Duodenal mucosa (tissue), 2 donors: ENCODE data around the gene F12.

Experiments
- H3K27ac ChIP-seq: one replicate; pipeline ENCODE4 v1.7.0; 2013; ENCODE audit warnings: low read depth, low read length
- H3K27me3 ChIP-seq, 2 donors: one replicate each; pipeline ENCODE4 v1.7.0; 2013; ENCODE audit warnings: low read length in 2 of 2, control low read depth in 1 of 2; ENCODE audit not compliant: insufficient read depth in 2 of 2, control insufficient read depth in 1 of 2
- H3K36me3 ChIP-seq, 2 donors: one replicate each; pipeline ENCODE4 v1.7.0; 2013; ENCODE audit warnings: low read length in 2 of 2, control low read depth in 1 of 2; ENCODE audit not compliant: insufficient read depth in 2 of 2, control insufficient read depth in 1 of 2
- H3K4me1 ChIP-seq, 2 donors: one replicate each; pipeline ENCODE4 v1.7.0; 2013; ENCODE audit warnings: low read length in 2 of 2, control low read depth in 1 of 2; ENCODE audit not compliant: insufficient read depth in 2 of 2, control insufficient read depth in 1 of 2
- H3K4me3 ChIP-seq, 2 donors: one replicate each; pipeline ENCODE4 v1.7.0; 2013; ENCODE audit warnings: low read length in 2 of 2, low read depth in 1 of 2
- H3K9ac ChIP-seq, 2 donors: one replicate each; pipeline ENCODE4 v1.7.0; 2013; ENCODE audit warnings: low read length in 2 of 2, low read depth in 1 of 2
- H3K9me3 ChIP-seq, 2 donors: one replicate each; pipeline ENCODE4 v1.7.0; 2013; ENCODE audit warnings: low read length in 2 of 2, control low read depth in 1 of 2; ENCODE audit not compliant: control insufficient read depth in 1 of 2

Gene F12

GRCh38 chr5:177393990-177394389, 15.4 kb downstream of the F12 start:
- no peak overlapping the region for H3K27ac ChIP-seq
- H3K4me3 ChIP-seq = no peak overlapping the region
- H3K4me1 ChIP-seq = peaks cover 12 to 18% of the 10 kb centered on the region in 2 donors
- H3K9ac ChIP-seq = no peak overlapping the region
- no peaks in the 10 kb centered on the region for H3K36me3 ChIP-seq
- no peaks in the 10 kb centered on the region for H3K27me3 ChIP-seq
- no peaks in the 10 kb centered on the region for H3K9me3 ChIP-seq

GRCh38 chr5:177393206-177393765, 16.1 kb downstream of the F12 start:
- Histone ChIP-seq H3K9ac (no peak overlapping the region), H3K9me3 (no peaks in the 10 kb centered on the region), H3K36me3 (no peaks in the 10 kb centered on the region), H3K4me3 (no peak overlapping the region), H3K27me3 (no peaks in the 10 kb centered on the region), H3K27ac (no peak overlapping the region), H3K4me1 (peaks cover 13 to 23% of the 10 kb centered on the region in 2 donors)

- H3K9ac ChIP-seq = no peak overlapping the region
- H3K9me3 ChIP-seq = no peaks in the 10 kb centered on the region
- peaks cover 13 to 23% of the 10 kb centered on the region in 2 donors for H3K4me1 ChIP-seq
- no peaks in the 10 kb centered on the region for H3K27me3 ChIP-seq
- no peaks in the 10 kb centered on the region for H3K36me3 ChIP-seq
- no peak overlapping the region for H3K4me3 ChIP-seq
- H3K27ac ChIP-seq = no peak overlapping the region
Measured at GRCh38 chr5:177392765-177393164, 16.6 kb downstream of the F12 start.

GRCh38 chr5:177390363-177391300, 18.7 kb downstream of the F12 start:
- peaks cover 13 to 23% of the 10 kb centered on the region in 2 donors for H3K4me1 ChIP-seq
- no peak overlapping the region for H3K27ac ChIP-seq
- peak overlapping the region in 1 of 2 donors; percentile 25 for H3K9ac ChIP-seq
- no peak overlapping the region for H3K4me3 ChIP-seq
- H3K36me3 ChIP-seq = no peaks in the 10 kb centered on the region
- H3K9me3 ChIP-seq = no peaks in the 10 kb centered on the region
- no peaks in the 10 kb centered on the region for H3K27me3 ChIP-seq

GRCh38 chr5:177389241-177390169, 19.9 kb downstream of the F12 start:
- peak overlapping the region in 1 of 2 donors; percentile 25 for H3K9ac ChIP-seq
- H3K27me3 ChIP-seq = peaks cover 0 to 5% of the 10 kb centered on the region in 2 donors
- H3K27ac ChIP-seq = no peak overlapping the region
- peak overlapping the region in 1 of 2 donors; percentile 29 for H3K4me3 ChIP-seq
- H3K9me3 ChIP-seq = no peaks in the 10 kb centered on the region
- H3K36me3 ChIP-seq = no peaks in the 10 kb centered on the region
- H3K4me1 ChIP-seq = peaks cover 13 to 23% of the 10 kb centered on the region in 2 donors

GRCh38 chr5:177388521-177389052, 20.8 kb downstream of the F12 start:
- Histone ChIP-seq H3K9me3 (no peaks in the 10 kb centered on the region), H3K36me3 (no peaks in the 10 kb centered on the region), H3K4me3 (no peak overlapping the region), H3K9ac (no peak overlapping the region), H3K27ac (no peak overlapping the region), H3K4me1 (peaks cover 13 to 23% of the 10 kb centered on the region in 2 donors), H3K27me3 (peaks cover 0 to 5% of the 10 kb centered on the region in 2 donors)

GRCh38 chr5:177387405-177387804, 22.0 kb downstream of the F12 start:
- Histone ChIP-seq H3K27me3 (peaks cover 5% of the 10 kb centered on the region in 2 donors), H3K9ac (no peak overlapping the region), H3K36me3 (no peaks in the 10 kb centered on the region), H3K4me3 (no peak overlapping the region), H3K9me3 (no peaks in the 10 kb centered on the region), H3K27ac (no peak overlapping the region), H3K4me1 (peaks cover 13 to 23% of the 10 kb centered on the region in 2 donors)

- Histone ChIP-seq H3K4me1 (peaks cover 13 to 23% of the 10 kb centered on the region in 2 donors), H3K9ac (no peak overlapping the region), H3K4me3 (no peak overlapping the region), H3K27ac (no peak overlapping the region), H3K36me3 (no peaks in the 10 kb centered on the region), H3K27me3 (peaks cover 5% of the 10 kb centered on the region in 2 donors), H3K9me3 (no peaks in the 10 kb centered on the region)
Measured at GRCh38 chr5:177386542-177386941, 22.8 kb downstream of the F12 start.

- Histone ChIP-seq H3K36me3 (no peaks in the 10 kb centered on the region), H3K4me1 (peaks cover 13 to 22% of the 10 kb centered on the region in 2 donors), H3K27me3 (peaks cover 5% of the 10 kb centered on the region in 2 donors), H3K9me3 (no peaks in the 10 kb centered on the region), H3K9ac (no peak overlapping the region), H3K4me3 (no peak overlapping the region), H3K27ac (no peak overlapping the region)
Measured at GRCh38 chr5:177385720-177386119, 23.6 kb downstream of the F12 start.
